Fibroblast of the aortic adventitia (primary cell): Measurements from ENCODE around the gene ACOXL. TPM values are rescaled to one million over a fixed set of nuclear protein-coding genes. Genes with fewer than 3 reads are reported as not detected.

Experiments used
- DNase-seq: peaks from one replicate; pipeline ENCODE4 v3.0.0-alpha.2; 2010; ENCODE audit warnings: low read depth
- H3K4me3 ChIP-seq: 2 replicates; pipeline ENCODE4 v1.5.1; 2011; ENCODE audit warnings: low read depth, mild to moderate bottlenecking, control low read depth, low read length, moderate library complexity
- CTCF ChIP-seq: IDR thresholded peaks from 2 replicates; pipeline ENCODE4 v1.5.1; 2011; ENCODE audit warnings: mild to moderate bottlenecking, low read length, control low read depth, inconsistent platforms; ENCODE audit not compliant: insufficient read depth
- total RNA-seq: library from RNA; depleted of rRNA; stranded (reverse); fragments of >200 nt; gene quantifications from 2 replicates; pipeline ENCODE4 v1.2.3, GENCODE V29; 2012; ENCODE audit warnings: low replicate concordance

The ACOXL gene
- total RNA-seq, 1 donor, result not detected

GRCh38 chr2:111100765-111101162, 368.4 kb downstream of the ACOXL start:
- DNase-seq, result no peak
- no peak for TF ChIP-seq CTCF
- no peak overlapping the region for H3K4me3 ChIP-seq

GRCh38 chr2:111101592-111101991, 369.2 kb downstream of the ACOXL start:
- no peak overlapping the region for H3K4me3 ChIP-seq
- DNase-seq, result no peak
- TF ChIP-seq CTCF, result no peak

- TF ChIP-seq CTCF, result no peak
- DNase-seq, result no peak
- H3K4me3 ChIP-seq, result no peak overlapping the region
Measured at GRCh38 chr2:111102216-111102615, 369.8 kb downstream of the ACOXL start.

- DNase-seq, result no peak
- no peak for TF ChIP-seq CTCF
- no peak overlapping the region for H3K4me3 ChIP-seq
Measured at GRCh38 chr2:111105926-111106325, 373.6 kb downstream of the ACOXL start.

- DNase-seq, result no peak
- TF ChIP-seq CTCF, result no peak
- H3K4me3 ChIP-seq, result no peak overlapping the region
Measured at GRCh38 chr2:111106706-111107105, 374.3 kb downstream of the ACOXL start.

GRCh38 chr2:111108745-111109271, 376.4 kb downstream of the ACOXL start:
- H3K4me3 ChIP-seq, result no peak overlapping the region
- no peak for TF ChIP-seq CTCF
- DNase-seq, result no peak

GRCh38 chr2:111111101-111111755, 378.9 kb downstream of the ACOXL start:
- no peak for TF ChIP-seq CTCF
- no peak overlapping the region for H3K4me3 ChIP-seq
- DNase-seq, result no peak
